Measurements from ENCODE around the gene EPN2.

The EPN2 gene

GRCh38 chr17:19332371-19333131, 95.4 kb downstream of the EPN2 start:
- DNase-seq = peak; percentile 12 to 18

DNA sequence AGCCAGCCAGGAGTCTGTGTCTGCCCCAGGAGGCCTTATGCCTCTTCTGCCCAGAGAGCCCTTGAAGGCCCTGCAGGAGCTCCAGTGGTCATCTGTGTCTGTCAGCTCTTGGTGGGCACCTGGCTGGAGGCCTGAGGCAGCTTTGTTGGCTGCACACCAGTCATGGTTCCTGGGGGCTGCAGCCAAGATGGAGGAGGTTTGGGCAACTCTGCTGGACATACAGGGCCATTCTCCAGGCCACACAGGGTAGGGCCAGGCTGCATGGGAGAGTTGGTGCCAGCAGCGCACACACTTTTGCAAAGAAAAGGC, 95.9 kb downstream of the EPN2 start:
- no peak for DNase-seq

- no peak for DNase-seq
Measured at GRCh38 chr17:19333736-19334290, 96.6 kb downstream of the EPN2 start.

DNA sequence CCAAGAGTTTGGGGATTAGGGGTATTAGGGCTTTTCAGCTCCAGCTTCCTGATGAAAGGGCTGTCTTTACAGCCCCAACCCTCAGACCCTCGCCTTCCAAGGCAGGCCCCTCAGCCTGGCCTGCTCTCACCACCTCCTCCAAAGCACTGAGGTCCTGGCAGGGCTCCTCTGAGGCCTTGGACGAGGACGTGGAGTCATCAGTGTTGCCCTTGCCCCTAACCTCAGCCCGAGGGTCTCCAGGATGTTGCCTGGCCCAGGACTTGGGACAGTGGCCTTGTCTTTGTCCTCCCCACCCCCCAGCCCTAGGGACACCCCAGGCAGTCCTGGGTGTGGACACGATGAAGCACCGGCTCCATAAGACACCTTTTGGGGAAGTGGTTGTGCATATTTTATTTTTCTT, 97.2 kb downstream of the EPN2 start:
- DNase-seq = no peak

- DNase-seq = no peak
Measured at GRCh38 chr17:19335951-19336631, 98.9 kb downstream of the EPN2 start.

DNA sequence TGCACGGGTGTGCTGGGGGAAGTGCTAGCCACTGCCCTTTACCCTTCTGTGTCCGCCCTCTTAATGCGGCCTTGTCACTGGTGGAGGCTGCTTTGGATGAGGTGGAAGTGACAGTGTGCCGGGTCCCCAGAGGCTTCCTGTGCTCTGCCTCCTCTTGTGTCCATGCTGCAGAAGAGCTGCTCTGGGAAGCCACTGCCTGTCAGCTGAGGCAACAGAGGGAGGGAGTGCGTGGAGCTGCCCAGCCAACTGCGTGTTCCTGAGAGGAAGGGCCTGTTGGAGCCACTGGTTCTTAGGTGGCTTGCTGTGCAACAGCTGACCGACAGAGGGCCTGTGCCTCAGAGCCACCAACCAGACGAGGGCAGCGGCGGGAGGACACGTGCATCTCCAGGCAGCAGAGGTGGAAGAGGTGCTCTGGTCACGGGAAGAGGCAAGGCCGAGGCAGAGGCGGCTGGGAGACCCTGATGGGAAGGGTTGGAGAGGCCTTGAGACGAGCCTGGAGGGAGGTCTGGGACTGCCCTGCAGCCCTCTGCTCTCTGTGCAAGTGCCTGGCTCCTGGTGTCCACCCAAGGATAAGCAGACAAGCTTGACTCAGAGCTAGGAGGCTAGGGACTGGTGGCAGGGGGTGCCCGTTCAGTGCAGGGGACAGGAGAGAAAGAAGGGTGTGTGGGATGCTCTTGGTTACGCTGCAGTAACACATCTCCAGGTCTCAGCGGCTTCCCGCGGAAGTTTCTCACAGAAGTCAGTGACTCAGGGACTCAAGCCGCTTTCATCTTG, 100.0 kb downstream of the EPN2 start:
- no peak for DNase-seq

GRCh38 chr17:19337712-19338023, 100.5 kb downstream of the EPN2 start:
- no peak for DNase-seq

- peak; percentile 68 to 75 for DNase-seq
Measured at GRCh38 chr17:19338031-19338990, 101.1 kb downstream of the EPN2 start.

- DNase-seq = no peak
Measured at GRCh38 chr17:19339341-19339815, 102.2 kb downstream of the EPN2 start.

- no peak for DNase-seq
Measured at GRCh38 chr17:19341211-19341631, 104.1 kb downstream of the EPN2 start.

DNA sequence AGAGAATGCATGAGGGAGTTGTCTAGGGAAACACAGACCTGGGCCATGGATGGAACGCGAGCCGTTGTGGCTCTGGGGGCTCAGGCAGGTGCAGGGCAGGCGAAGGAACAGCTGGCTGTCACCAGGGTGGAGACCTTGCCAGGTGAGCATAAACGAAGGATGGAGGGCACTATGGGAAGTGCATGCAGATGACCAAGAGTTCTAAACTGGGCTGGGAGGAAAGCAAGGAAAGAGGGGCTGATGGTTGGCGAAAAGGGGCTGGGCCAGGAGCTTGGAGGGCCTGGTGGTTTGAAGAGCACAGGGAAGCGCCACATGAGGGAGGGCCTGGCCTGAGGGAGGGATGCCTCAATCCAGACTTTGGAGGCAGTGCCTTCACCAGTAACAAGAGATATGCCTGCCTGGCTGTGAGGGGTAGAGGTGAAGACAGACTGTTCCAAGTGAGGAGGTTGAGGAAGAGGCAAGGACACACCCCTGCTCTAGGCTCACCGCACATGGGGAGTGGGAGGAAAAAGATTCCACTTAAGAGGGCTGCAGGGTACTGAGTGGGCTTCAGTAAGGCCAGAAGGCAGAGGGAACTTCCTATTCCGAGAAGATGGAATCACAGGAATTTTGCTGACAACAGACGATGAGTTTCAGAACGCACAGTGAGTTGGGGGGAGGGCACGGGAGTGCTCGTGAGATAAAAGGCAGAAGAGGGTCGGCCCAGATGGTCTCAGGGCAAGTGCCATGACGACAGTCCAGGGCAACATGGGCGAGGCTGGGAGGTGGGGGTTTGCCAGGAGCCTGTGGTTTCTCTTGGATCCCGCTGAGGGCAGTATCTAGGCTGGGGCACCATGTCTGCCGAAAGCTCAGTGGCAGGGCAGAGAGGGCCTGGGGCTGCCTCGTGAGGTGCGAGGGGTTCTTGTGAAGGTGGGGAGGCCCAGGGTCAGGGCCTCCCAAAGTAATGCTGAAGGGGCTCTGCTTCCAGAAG, 104.8 kb downstream of the EPN2 start:
- no peak for DNase-seq

GRCh38 chr17:19342611-19343255, 105.6 kb downstream of the EPN2 start:
- no peak for DNase-seq

GRCh38 chr17:19343256-19343630, 106.1 kb downstream of the EPN2 start:
- no peak for DNase-seq

DNA sequence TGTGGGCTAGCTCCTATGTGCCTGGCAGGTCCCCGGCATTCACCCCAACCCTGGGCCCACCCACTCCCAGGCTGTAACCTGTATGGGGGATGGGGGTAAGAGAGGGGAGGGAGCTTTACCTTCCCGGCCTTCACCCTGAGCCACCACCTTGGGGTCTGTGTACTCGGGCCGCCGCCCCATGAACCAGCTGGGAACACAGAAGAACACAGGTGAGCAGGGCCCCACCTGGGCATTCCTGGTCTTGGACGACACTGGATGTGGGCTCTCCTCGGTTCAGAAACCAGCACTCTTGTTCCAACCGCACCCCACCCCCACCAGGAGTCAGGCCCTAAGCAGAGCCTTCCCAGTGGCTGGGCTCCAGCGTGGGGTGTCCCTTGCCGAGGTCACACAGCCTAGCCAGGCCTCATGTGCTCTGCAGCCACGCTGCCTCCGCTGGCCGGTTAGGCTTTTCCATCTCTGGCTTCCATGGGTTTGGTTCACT, 106.5 kb downstream of the EPN2 start:
- no peak for DNase-seq

GRCh38 chr17:19344311-19345066, 107.3 kb downstream of the EPN2 start:
- DNase-seq = no peak

GRCh38 chr17:19345067-19345460, 107.9 kb downstream of the EPN2 start:
- DNase-seq = no peak

DNA sequence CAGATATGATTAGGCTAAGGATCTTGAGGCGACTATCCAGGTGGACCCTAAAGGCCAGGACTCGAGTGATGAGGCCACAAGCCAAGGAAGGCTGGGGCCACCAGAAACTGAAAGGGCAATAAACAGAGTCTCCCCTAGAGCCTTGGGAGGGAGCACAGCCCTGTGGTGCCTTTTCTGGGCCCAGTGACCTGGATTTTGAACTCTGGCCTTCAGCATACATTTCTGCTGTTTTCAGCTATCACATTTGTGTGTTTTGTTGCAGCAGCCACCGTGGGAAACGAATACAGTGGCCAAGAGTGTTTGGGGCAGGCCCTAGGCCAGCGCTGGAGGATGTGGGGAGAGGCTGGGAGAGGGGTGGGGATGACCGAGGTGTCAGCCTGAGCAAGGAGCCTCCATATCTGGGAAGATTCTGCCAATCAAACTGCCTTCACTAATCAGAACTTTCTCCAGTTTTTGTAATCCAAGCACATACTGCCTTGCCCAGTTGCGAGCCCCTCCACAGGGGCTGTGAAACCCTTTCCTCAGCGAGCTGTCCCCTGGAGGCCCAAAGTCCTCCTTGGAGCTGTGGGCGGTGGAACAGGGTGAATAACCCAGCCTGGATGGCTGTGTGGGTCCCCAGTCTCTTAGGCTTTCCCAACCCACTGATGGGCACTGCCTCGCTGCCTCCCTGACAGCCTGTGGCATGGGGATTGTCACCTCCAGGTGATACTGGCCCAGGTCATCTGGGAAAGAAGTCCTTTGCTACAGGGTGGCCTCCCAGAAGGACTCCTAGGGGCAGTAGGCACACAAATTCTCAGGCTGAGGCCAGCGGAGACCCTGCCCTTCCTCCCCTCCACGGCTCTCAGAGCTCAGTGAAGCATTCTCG, 108.6 kb downstream of the EPN2 start:
- no peak for DNase-seq

DNA sequence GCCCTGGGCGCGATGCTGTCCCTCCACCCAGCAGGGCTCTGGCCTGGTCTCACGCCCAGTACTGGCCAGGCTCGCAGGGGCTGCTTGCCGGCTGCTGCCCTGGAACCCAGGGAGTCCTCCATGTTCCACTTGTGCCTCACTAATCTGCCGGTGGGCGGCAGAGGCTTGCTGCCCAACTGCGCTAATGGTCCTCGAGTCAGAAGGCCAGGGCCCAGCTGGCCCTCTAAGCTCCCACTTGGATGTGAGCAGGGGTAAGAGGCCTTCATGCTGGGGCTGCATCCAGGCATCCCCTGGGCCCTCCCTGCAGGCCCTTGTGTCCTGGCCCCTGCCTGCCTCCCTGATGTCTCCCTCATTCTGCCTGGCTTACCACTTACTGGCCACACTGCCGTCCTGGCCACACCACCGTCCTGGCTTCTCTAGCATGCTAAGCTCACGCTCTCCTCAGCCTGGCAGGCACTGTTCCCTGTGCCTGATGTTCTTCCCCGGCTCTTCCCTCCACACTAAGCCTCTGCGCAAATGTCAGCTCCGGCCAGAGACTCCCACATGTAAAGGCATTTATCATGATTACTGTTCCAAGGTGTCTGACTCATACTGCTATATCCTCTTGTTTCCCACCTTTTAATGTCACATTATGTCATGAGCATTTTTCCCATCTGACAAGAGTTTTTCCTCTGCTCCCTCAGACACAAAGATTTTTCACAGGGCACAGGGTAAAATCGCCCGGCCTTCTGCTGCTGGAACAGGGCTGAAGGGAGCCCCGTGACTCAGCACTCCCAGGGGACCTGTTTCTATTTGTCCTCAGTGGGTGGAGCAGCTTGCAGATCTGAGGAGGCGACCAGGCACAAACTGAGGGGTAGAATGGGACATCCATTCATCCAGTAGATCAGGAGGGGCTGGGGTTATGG, 109.4 kb downstream of the EPN2 start:
- no peak for DNase-seq

Data from activated CD4-positive, alpha-beta T cell treated with anti-CD3 and anti-CD28 coated beads, Interleukin-2, amount 50 U/mL, for 48 hours (primary cell).